GM12878 (cell line): ENCODE measurements around the gene DMBX1. TPM values are rescaled to one million over a fixed set of nuclear protein-coding genes. Genes with fewer than 3 reads are reported as not detected.

Experiments
- ATAC-seq: fragments of 200-7000 bp; cut with Tn5 transposase; 3 replicates; pipeline ENCODE4 v1.9.1; 2020; ENCODE audit warnings: mild to moderate bottlenecking, moderate library complexity
- BruUV-seq: library from RNA; stranded (reverse); fragments of 400-500 nt; replicated peaks from 2 replicates; lab custom pipeline; 2021; lab: Mats Ljungman, UMichigan
- CTCF ChIA-PET: fragments of 300-600 bp; sonication (Branson Sonifier 250); formaldehyde crosslinking; extraction: SDS; loops from one replicate; lab custom pipeline; 2021; ENCODE audit warnings: inconsistent platforms; lab: Yijun Ruan, JAX
- POLR2A ChIA-PET: fragments of 350-600 bp; formaldehyde crosslinking; extraction: SDS; loops from one replicate; lab custom pipeline; 2021; ENCODE audit warnings: inconsistent platforms; lab: Charles Lee
- RAD21 ChIA-PET: fragments of 300-600 bp; sonication (Branson Sonifier 250); formaldehyde crosslinking; loops from one replicate; lab custom pipeline; 2023; ENCODE audit warnings: antibody characterized with exemption; ENCODE audit not compliant: unreplicated experiment; lab: Charles Lee
- SMC1A ChIA-PET: fragments of 300-600 bp; sonication (Branson Sonifier 250); formaldehyde crosslinking; loops from one replicate; lab custom pipeline; 2023; ENCODE audit not compliant: unreplicated experiment, uncharacterized antibody; lab: Charles Lee
- DNase-seq: peaks from one replicate; pipeline ENCODE4 v3.0.0-alpha.2; 2011; ENCODE audit warnings: low read depth, low spot score
- FAIRE-seq: peaks from 3 replicates; lab custom pipeline; 2011; peaks lifted over from hg19 to GRCh38; lab: Jason Lieb, UNC
- H2AFZ ChIP-seq: 2 replicates; pipeline ENCODE4 v1.6.0; 2011; ENCODE audit warnings: low read depth, low read length, control low read depth; ENCODE audit not compliant: control insufficient read depth
- H3K27ac ChIP-seq: 2 replicates; pipeline ENCODE4 v1.5.1; 2011; ENCODE audit warnings: control low read depth; ENCODE audit not compliant: control insufficient read depth, insufficient read depth
- H3K27me3 ChIP-seq, 2 experiments: replicated peaks in 1 of 2; 2 replicates each; pipeline versions ENCODE4 v1.6.0 to v1.6.1; 2011; ENCODE audit warnings: low read length in 1 of 2; ENCODE audit not compliant: control insufficient read depth in 2 of 2, insufficient read depth in 2 of 2
- H3K36me3 ChIP-seq, 2 experiments: 2 replicates each; pipeline ENCODE4 v1.5.1; 2011; ENCODE audit warnings: low read length in 1 of 2; ENCODE audit not compliant: control insufficient read depth in 2 of 2, insufficient read depth in 2 of 2
- H3K4me1 ChIP-seq: 2 replicates; pipeline ENCODE4 v1.6.1; 2011; ENCODE audit warnings: mild to moderate bottlenecking, low read length, moderate library complexity, mixed read lengths; ENCODE audit not compliant: control insufficient read depth, insufficient read depth
- H3K4me2 ChIP-seq: 2 replicates; pipeline ENCODE4 v1.6.0; 2011; ENCODE audit warnings: control low read depth; ENCODE audit not compliant: control insufficient read depth, insufficient read depth
- H3K4me3 ChIP-seq: fragments of 200-600 bp; sonication (generic); 2 replicates; pipeline ENCODE4 v1.5.1; 2016
- H3K79me2 ChIP-seq: 2 replicates; pipeline ENCODE4 v1.6.0; 2011; ENCODE audit warnings: low read length; ENCODE audit not compliant: control insufficient read depth, insufficient read depth
- H3K9ac ChIP-seq: 2 replicates; pipeline ENCODE4 v1.8.0; 2011; ENCODE audit warnings: low read length, control low read depth, mixed read lengths; ENCODE audit not compliant: control insufficient read depth, insufficient read depth
- H3K9me3 ChIP-seq: replicated peaks from 3 replicates; pipeline ENCODE4 v1.5.1; 2011; ENCODE audit warnings: mild to moderate bottlenecking, low read length; ENCODE audit not compliant: control insufficient read depth, insufficient read depth
- H4K20me1 ChIP-seq: 2 replicates; pipeline ENCODE4 v1.6.0; 2011; ENCODE audit not compliant: control insufficient read depth, insufficient read depth
- ASH2L ChIP-seq: fragments of 300-600, 200-600 bp; sonication (generic); IDR thresholded peaks from 2 replicates; pipeline ENCODE4 v1.6.1; 2017; ENCODE audit warnings: low read depth, mild to moderate bottlenecking, borderline replicate concordance
- ATF7 ChIP-seq: fragments of 450-650 bp; IDR thresholded peaks from 2 replicates; pipeline ENCODE4 v1.6.1; 2016; ENCODE audit warnings: low read depth, mild to moderate bottlenecking
- BRCA1 ChIP-seq: IDR thresholded peaks from 2 replicates; pipeline ENCODE4 v1.6.1; 2011; ENCODE audit warnings: low read depth, low read length, improper control_type of control experiment
- CBFB ChIP-seq: IDR thresholded peaks from 2 replicates; pipeline ENCODE4 v1.6.1; 2016; ENCODE audit warnings: antibody characterized with exemption, low read depth
- DPF2 ChIP-seq: fragments of 450-650 bp; IDR thresholded peaks from 2 replicates; pipeline ENCODE4 v1.6.1; 2017; ENCODE audit warnings: mild to moderate bottlenecking
- ETV6 ChIP-seq, 2 experiments: fragments of 450-650 bp in 1 of 2; IDR thresholded peaks in 1 of 2; conservative IDR thresholded peaks in 1 of 2; 2 replicates each; pipeline ENCODE4 v1.6.1; 2014; ENCODE audit warnings: antibody characterized with exemption in 1 of 2, borderline replicate concordance in 1 of 2, low read depth in 1 of 2, mild to moderate bottlenecking in 1 of 2, moderate library complexity in 1 of 2
- FOXM1 ChIP-seq: IDR thresholded peaks from 2 replicates; pipeline ENCODE4 v1.6.1; 2012; ENCODE audit warnings: low read depth, mild to moderate bottlenecking, inconsistent platforms, low read length, moderate library complexity
- MYB ChIP-seq: fragments of 150-350 bp; IDR thresholded peaks from 2 replicates; pipeline ENCODE4 v1.6.1; 2014; ENCODE audit warnings: mild to moderate bottlenecking, low read depth, low read length, borderline replicate concordance
- MYC ChIP-seq: IDR thresholded peaks from 2 replicates; pipeline ENCODE4 v1.6.1; 2011; ENCODE audit warnings: mild to moderate bottlenecking, low read length, moderate library complexity, inconsistent platforms; ENCODE audit not compliant: insufficient read depth, insufficient replicate concordance, insufficient read length, severe bottlenecking
- POLR2AphosphoS5 ChIP-seq: IDR thresholded peaks from 2 replicates; pipeline ENCODE4 v1.6.1; 2011; ENCODE audit warnings: mild to moderate bottlenecking, low read length, inconsistent platforms
- TBL1XR1 ChIP-seq: IDR thresholded peaks from 2 replicates; pipeline ENCODE4 v1.6.1; 2012; ENCODE audit warnings: low read depth, low read length, improper control_type of control experiment
- TCF12 ChIP-seq: IDR thresholded peaks from 2 replicates; pipeline ENCODE4 v1.6.1; 2011; ENCODE audit warnings: low read depth, mild to moderate bottlenecking, low read length
- TCF3 ChIP-seq: IDR thresholded peaks from 2 replicates; pipeline ENCODE4 v1.6.1; 2012; ENCODE audit warnings: low read depth, mild to moderate bottlenecking, low read length, borderline replicate concordance; ENCODE audit not compliant: insufficient read depth
- WRNIP1 ChIP-seq: IDR thresholded peaks from 2 replicates; pipeline ENCODE4 v1.6.1; 2011; ENCODE audit warnings: low read depth, low read length, improper control_type of control experiment, borderline replicate concordance
- ZNF24 ChIP-seq: fragments of 450-650 bp; IDR thresholded peaks from 2 replicates; pipeline ENCODE4 v1.6.1; 2017; ENCODE audit warnings: antibody characterized with exemption, mild to moderate bottlenecking
- ZNF622 ChIP-seq: fragments of 450-650 bp; IDR thresholded peaks from 2 replicates; pipeline ENCODE4 v1.6.1; 2017; ENCODE audit warnings: mild to moderate bottlenecking, inconsistent platforms
- ZZZ3 ChIP-seq: IDR thresholded peaks from 2 replicates; pipeline ENCODE4 v1.6.1; 2011; ENCODE audit warnings: low read depth; ENCODE audit not compliant: control insufficient read depth, insufficient read length
- WGBS: methylation state at CpG from one replicate; pipeline ENCODE4 v1.1.6; 2016; ENCODE audit warnings: low lambda C conversion rate; ENCODE audit not compliant: insufficient replicate concordance, insufficient coverage; ENCODE audit errors: missing lambda C conversion rate; 5-methylcytosine and 5-hydroxymethylcytosine counted together
- in situ Hi-C: fragments of 300-500 bp; cut with MboI; formaldehyde crosslinking; loops from 9 replicates; pipeline ENCODE4 v1.14.3; 2018; ENCODE audit warnings: mixed read lengths
- intact Hi-C: fragments of 100-400 bp; cut with micrococcal nuclease; formaldehyde crosslinking; loops from one replicate; pipeline ENCODE4 v1.14.2; 2022; ENCODE audit not compliant: unreplicated experiment
- polyA plus RNA-seq, 11 experiments: library from polyadenylated mRNA; depleted of rRNA in 4 of 11; unstranded in 6 of 11; stranded (reverse) in 5 of 11; fragments of >200 nt; fragmentation: Nextera tagmentation in 4 of 11; fragmentation: Illumina TruSeq in 1 of 11; extraction: Ambion mirVana in 4 of 11; extraction: Trizol in 1 of 11; gene quantifications; 1 replicate in 1 of 11; 2 replicates in 10 of 11; pipeline versions ENCODE4 v1.2.1 to v1.2.3, GENCODE V29; 2011 to 2016; ENCODE audit warnings: inconsistent platforms in 2 of 11, missing spikeins in 2 of 11, low read depth in 1 of 11
- total RNA-seq, 4 experiments: library from RNA; depleted of rRNA in 3 of 4; stranded (reverse); fragments of >200 nt in 3 of 4; fragmentation: Illumina TruSeq in 1 of 4; extraction: Trizol in 1 of 4; gene quantifications; 2 replicates each; pipeline versions ENCODE4 v1.2.1 to v1.2.3, GENCODE V29; 2013 to 2021
- TF ChIP-seq, protein P1 (sequence below): fragments of 450-650 bp; IDR thresholded peaks from 2 replicates; pipeline ENCODE4 v1.6.1; 2017; ENCODE audit warnings: antibody characterized with exemption, mild to moderate bottlenecking, moderate library complexity
- TF ChIP-seq, protein P2 (sequence below): IDR thresholded peaks from 2 replicates; pipeline ENCODE4 v1.6.1; 2012; ENCODE audit warnings: low read depth, low read length, improper control_type of control experiment
- TF ChIP-seq, protein P3 (sequence below), 3 experiments: IDR thresholded peaks in 2 of 3; conservative IDR thresholded peaks in 1 of 3; 2 replicates each; pipeline ENCODE4 v1.5.1; 2011; ENCODE audit warnings: low read depth in 3 of 3, low read length in 3 of 3, mild to moderate bottlenecking in 3 of 3, control low read depth in 2 of 3, moderate library complexity in 2 of 3, inconsistent platforms in 1 of 3, mixed read lengths in 1 of 3; ENCODE audit not compliant: control insufficient read depth in 2 of 3, insufficient read depth in 1 of 3; ENCODE audit errors: extremely low read depth in 1 of 3

Gene DMBX1
- total and polyA plus RNA-seq, 10 of the 15 experiments (the other 5 are each of a cell fraction or from before 2014, with no cell fraction given), result 0.03 TPM; not detected in 9

DNA sequence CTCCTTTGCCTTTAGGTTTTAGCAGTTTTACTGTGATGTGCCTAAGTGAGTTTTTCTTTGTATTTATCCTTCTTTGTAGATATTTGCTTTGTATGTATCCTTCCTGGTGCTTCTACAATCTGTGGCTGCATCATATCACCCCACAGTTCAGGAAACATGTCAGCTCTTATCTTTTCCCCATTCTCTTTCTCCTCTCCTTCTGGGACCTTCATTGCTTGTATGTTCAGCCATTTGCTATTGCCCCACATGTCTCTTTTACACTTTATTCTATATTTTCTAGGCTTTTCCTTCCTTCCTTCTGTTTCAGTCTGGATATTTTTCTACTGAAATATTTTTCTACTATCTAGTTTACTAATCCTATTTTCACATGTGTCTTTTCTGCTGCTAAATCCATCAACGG, 46.9 kb downstream of the DMBX1 start (continued):
- TF ChIP-seq ETV6 (conservative IDR thresholded peaks at IDR 0.05 in 1 of 2, IDR thresholded peaks at IDR 0.05 in 1 of 2; ENCODE audit: borderline replicate concordance in 1 of 2, low read depth in 1 of 2) (no peak), WRNIP1 (no peak), TBL1XR1 (no peak), MYB (no peak), ASH2L (no peak)

DNA sequence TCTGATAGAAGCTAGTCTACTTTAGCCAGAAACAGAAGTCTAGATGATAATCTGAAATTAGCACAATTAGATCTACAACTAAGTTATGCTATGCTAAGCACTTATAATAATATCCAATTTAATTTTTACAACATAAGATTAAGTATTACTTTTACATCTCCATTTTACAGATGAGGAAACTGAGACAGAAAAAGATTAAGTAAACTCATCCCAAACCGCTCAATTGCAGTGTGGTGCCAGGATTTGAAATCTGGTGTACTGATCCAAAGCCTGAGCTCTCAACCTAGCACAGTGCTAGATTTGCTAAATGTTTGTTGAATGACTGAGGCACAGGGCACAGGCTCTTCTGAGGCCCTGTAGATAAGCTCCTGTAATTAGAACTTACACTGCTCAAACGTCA, 48.0 kb downstream of the DMBX1 start:
- RAD21 ChIA-PET, result no interaction called here
- H2AFZ ChIP-seq, result no peak overlapping the region
- no peaks in the 10 kb centered on the region for H3K36me3 ChIP-seq
- FAIRE-seq (no peak), DNase-seq (no peak), ATAC-seq (no peak)
- no peaks in the 10 kb centered on the region for H3K9me3 ChIP-seq
- intact Hi-C loops, result no loop called here
- H3K9ac ChIP-seq, result no peak overlapping the region
- H4K20me1 ChIP-seq, result no peaks in the 10 kb centered on the region
- CTCF ChIA-PET, result interaction anchor here (0.8 to 2.9 kb wide), 6 partner anchors 8 to 96 kb away, joined by 3 to 12 read pairs (median 3); no protein-coding TSS in a partner anchor
- H3K79me2 ChIP-seq, result no peaks in the 10 kb centered on the region
- H3K4me2 ChIP-seq, result no peak overlapping the region
- no peak overlapping the region for H3K27ac ChIP-seq
- in situ Hi-C loops, result no loop called here
- no peaks in the 10 kb centered on the region for H3K4me1 ChIP-seq
- SMC1A ChIA-PET, result interaction anchor here (0.8 kb wide), 1 partner anchor 10 kb away, joined by 3 read pairs; no protein-coding TSS in a partner anchor
- no peak overlapping the region for H3K4me3 ChIP-seq
- H3K27me3 ChIP-seq, result peaks cover 4 to 10% of the 10 kb centered on the region in 2 experiments; a peak in 2 of 4 replicates
- POLR2A ChIA-PET, result no interaction called here
- no TSS peak for BruUV-seq
- 0% methylated on average over 2 of the region's 2 CpGs for WGBS
- TF ChIP-seq, protein P1, sequence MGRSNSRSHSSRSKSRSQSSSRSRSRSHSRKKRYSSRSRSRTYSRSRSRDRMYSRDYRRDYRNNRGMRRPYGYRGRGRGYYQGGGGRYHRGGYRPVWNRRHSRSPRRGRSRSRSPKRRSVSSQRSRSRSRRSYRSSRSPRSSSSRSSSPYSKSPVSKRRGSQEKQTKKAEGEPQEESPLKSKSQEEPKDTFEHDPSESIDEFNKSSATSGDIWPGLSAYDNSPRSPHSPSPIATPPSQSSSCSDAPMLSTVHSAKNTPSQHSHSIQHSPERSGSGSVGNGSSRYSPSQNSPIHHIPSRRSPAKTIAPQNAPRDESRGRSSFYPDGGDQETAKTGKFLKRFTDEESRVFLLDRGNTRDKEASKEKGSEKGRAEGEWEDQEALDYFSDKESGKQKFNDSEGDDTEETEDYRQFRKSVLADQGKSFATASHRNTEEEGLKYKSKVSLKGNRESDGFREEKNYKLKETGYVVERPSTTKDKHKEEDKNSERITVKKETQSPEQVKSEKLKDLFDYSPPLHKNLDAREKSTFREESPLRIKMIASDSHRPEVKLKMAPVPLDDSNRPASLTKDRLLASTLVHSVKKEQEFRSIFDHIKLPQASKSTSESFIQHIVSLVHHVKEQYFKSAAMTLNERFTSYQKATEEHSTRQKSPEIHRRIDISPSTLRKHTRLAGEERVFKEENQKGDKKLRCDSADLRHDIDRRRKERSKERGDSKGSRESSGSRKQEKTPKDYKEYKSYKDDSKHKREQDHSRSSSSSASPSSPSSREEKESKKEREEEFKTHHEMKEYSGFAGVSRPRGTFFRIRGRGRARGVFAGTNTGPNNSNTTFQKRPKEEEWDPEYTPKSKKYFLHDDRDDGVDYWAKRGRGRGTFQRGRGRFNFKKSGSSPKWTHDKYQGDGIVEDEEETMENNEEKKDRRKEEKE, result no peak
- TF ChIP-seq, protein P2, sequence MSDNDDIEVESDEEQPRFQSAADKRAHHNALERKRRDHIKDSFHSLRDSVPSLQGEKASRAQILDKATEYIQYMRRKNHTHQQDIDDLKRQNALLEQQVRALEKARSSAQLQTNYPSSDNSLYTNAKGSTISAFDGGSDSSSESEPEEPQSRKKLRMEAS, result no peak
- no peak for TF ChIP-seq POLR2AphosphoS5
- TF ChIP-seq MYB, result no peak
- no peak for TF ChIP-seq TCF3
- no peak for TF ChIP-seq CBFB
- TF ChIP-seq TCF12, result no peak
- TF ChIP-seq, protein P3, sequence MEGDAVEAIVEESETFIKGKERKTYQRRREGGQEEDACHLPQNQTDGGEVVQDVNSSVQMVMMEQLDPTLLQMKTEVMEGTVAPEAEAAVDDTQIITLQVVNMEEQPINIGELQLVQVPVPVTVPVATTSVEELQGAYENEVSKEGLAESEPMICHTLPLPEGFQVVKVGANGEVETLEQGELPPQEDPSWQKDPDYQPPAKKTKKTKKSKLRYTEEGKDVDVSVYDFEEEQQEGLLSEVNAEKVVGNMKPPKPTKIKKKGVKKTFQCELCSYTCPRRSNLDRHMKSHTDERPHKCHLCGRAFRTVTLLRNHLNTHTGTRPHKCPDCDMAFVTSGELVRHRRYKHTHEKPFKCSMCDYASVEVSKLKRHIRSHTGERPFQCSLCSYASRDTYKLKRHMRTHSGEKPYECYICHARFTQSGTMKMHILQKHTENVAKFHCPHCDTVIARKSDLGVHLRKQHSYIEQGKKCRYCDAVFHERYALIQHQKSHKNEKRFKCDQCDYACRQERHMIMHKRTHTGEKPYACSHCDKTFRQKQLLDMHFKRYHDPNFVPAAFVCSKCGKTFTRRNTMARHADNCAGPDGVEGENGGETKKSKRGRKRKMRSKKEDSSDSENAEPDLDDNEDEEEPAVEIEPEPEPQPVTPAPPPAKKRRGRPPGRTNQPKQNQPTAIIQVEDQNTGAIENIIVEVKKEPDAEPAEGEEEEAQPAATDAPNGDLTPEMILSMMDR (IDR thresholded peaks at IDR 0.05 in 2 of 3, conservative IDR thresholded peaks at IDR 0.05 in 1 of 3; ENCODE audit: control insufficient read depth in 2 of 3, extremely low read depth in 1 of 3, insufficient read depth in 1 of 3, low read depth in 3 of 3, low read length in 3 of 3), result no peak
- no peak for TF ChIP-seq ZNF622
- no peak for TF ChIP-seq DPF2
- no peak for TF ChIP-seq FOXM1
- TF ChIP-seq MYC, result no peak
- TF ChIP-seq ZZZ3, result no peak
- no peak for TF ChIP-seq BRCA1
- no peak for TF ChIP-seq ZNF24
- no peak for TF ChIP-seq ATF7
